Endothelial cell of umbilical vein (primary cell): ENCODE results near the gene CDH22. TPM values are rescaled to one million over a fixed set of nuclear protein-coding genes. Genes with fewer than 3 reads are reported as not detected.

Source experiments
- BruUV-seq: library from RNA; stranded (reverse); fragments of 400-500 nt; replicated peaks from 2 replicates; lab custom pipeline; 2021; lab: Mats Ljungman, UMichigan
- CTCF ChIA-PET: fragments of 300-600, 350-600 bp; sonication (Branson Sonifier 250); formaldehyde crosslinking; loops from one replicate; lab custom pipeline; 2021; ENCODE audit warnings: antibody characterized with exemption, inconsistent platforms; lab: Charles Lee
- POLR2A ChIA-PET: fragments of 300-600, 350-600 bp; sonication (Branson Sonifier 250); formaldehyde crosslinking; loops from one replicate; lab custom pipeline; 2021; ENCODE audit warnings: antibody characterized with exemption, inconsistent platforms; lab: Charles Lee
- DNase-seq: peaks from one replicate; pipeline ENCODE4 v3.0.0-alpha.2; 2011; ENCODE audit warnings: low read depth, low spot score
- FAIRE-seq: peaks from 2 replicates; lab custom pipeline; 2011; peaks lifted over from hg19 to GRCh38; lab: Jason Lieb, UNC
- H2AFZ ChIP-seq: 2 replicates; pipeline ENCODE4 v1.6.0; 2012; ENCODE audit warnings: low read depth, low read length, control low read depth, inconsistent platforms
- H3K27ac ChIP-seq: 2 replicates; pipeline ENCODE4 v1.5.1; 2011; ENCODE audit warnings: low read depth, mild to moderate bottlenecking, control low read depth, low read length, moderate library complexity; ENCODE audit not compliant: insufficient read depth
- H3K27me3 ChIP-seq, 2 experiments: 2 replicates each; pipeline versions ENCODE4 v1.6.0 to v1.6.1; 2011; ENCODE audit warnings: low read length in 2 of 2, mixed read lengths in 1 of 2; ENCODE audit not compliant: control insufficient read depth in 2 of 2, insufficient read depth in 2 of 2
- H3K36me3 ChIP-seq, 2 experiments: 2 replicates in 1 of 2; 3 replicates in 1 of 2; pipeline ENCODE4 v1.5.1; 2011; ENCODE audit warnings: low read length in 2 of 2, mild to moderate bottlenecking in 1 of 2, moderate library complexity in 1 of 2; ENCODE audit not compliant: control insufficient read depth in 2 of 2, insufficient read depth in 2 of 2; ENCODE audit errors: extremely low read depth in 1 of 2
- H3K4me1 ChIP-seq: 3 replicates; pipeline ENCODE4 v1.5.1; 2011; ENCODE audit warnings: mild to moderate bottlenecking, low read length; ENCODE audit not compliant: control insufficient read depth, insufficient read depth; ENCODE audit errors: extremely low read depth
- H3K4me2 ChIP-seq: 2 replicates; pipeline ENCODE4 v1.6.1; 2011; ENCODE audit warnings: low read length, control low read depth, mixed read lengths; ENCODE audit not compliant: insufficient read depth
- H3K4me3 ChIP-seq, 3 experiments: fragments of 200-600 bp in 1 of 3; sonication (generic), shearing (Covaris generic) in 1 of 3; replicated peaks in 1 of 3; 2 replicates each; pipeline ENCODE4 v1.5.1; 2011 to 2016; ENCODE audit warnings: control low read depth in 3 of 3, low read length in 3 of 3, mild to moderate bottlenecking in 2 of 3, inconsistent platforms in 1 of 3, low read depth in 1 of 3, moderate library complexity in 1 of 3; ENCODE audit not compliant: insufficient read depth in 1 of 3
- H3K79me2 ChIP-seq: 2 replicates; pipeline ENCODE4 v1.6.0; 2012; ENCODE audit warnings: low read length, inconsistent platforms; ENCODE audit not compliant: control insufficient read depth, insufficient read depth
- H3K9ac ChIP-seq: replicated peaks from 2 replicates; pipeline ENCODE3; 2011; ENCODE audit warnings: low read length, control low read depth; ENCODE audit not compliant: insufficient read depth; ENCODE audit errors: extremely low read depth
- H3K9me1 ChIP-seq: replicated peaks from 3 replicates; pipeline ENCODE4 v1.6.0; 2011; ENCODE audit warnings: mild to moderate bottlenecking, low read length; ENCODE audit not compliant: control insufficient read depth, insufficient read depth; ENCODE audit errors: extremely low read depth
- H3K9me3 ChIP-seq: replicated peaks from 2 replicates; pipeline ENCODE4 v1.5.1; 2012; ENCODE audit warnings: low read length, inconsistent platforms; ENCODE audit not compliant: control insufficient read depth, insufficient read depth
- H4K20me1 ChIP-seq: replicated peaks from 2 replicates; pipeline ENCODE3; 2011; ENCODE audit warnings: mild to moderate bottlenecking, low read length; ENCODE audit not compliant: control insufficient read depth, insufficient read depth; ENCODE audit errors: extremely low read depth
- EZH2 ChIP-seq: IDR thresholded peaks from 2 replicates; pipeline ENCODE4 v1.6.1; 2012; ENCODE audit warnings: borderline replicate concordance, low read depth, mild to moderate bottlenecking, moderate library complexity, low read length, inconsistent platforms; ENCODE audit not compliant: severe bottlenecking
- FOS ChIP-seq: IDR thresholded peaks from 2 replicates; pipeline ENCODE4 v1.6.1; 2011; ENCODE audit warnings: mild to moderate bottlenecking, low read length, moderate library complexity, borderline replicate concordance; ENCODE audit not compliant: insufficient read depth
- GATA2 ChIP-seq: IDR thresholded peaks from 2 replicates; pipeline ENCODE4 v1.7.0; 2011; ENCODE audit warnings: low read depth, mild to moderate bottlenecking, moderate library complexity, mixed read lengths, low read length; ENCODE audit not compliant: insufficient read length, insufficient read depth
- JUN ChIP-seq: IDR thresholded peaks from 2 replicates; pipeline ENCODE4 v1.6.1; 2011; ENCODE audit warnings: borderline replicate concordance, low read depth; ENCODE audit not compliant: insufficient read length, insufficient read depth
- MYC ChIP-seq: IDR thresholded peaks from one replicate; pipeline ENCODE4 v1.6.1; 2011; ENCODE audit warnings: mild to moderate bottlenecking, low read depth, low read length
- POLR2A ChIP-seq: IDR thresholded peaks from 2 replicates; pipeline ENCODE4 v1.6.1; 2012; ENCODE audit warnings: low read depth, mild to moderate bottlenecking, control low read depth, low read length
- POLR2AphosphoS5 ChIP-seq: IDR thresholded peaks from 2 replicates; pipeline ENCODE4 v1.6.1; 2012; ENCODE audit warnings: low read depth, mild to moderate bottlenecking, control low read depth, low read length, moderate library complexity; ENCODE audit not compliant: insufficient read depth
- dilution Hi-C: fragments of 300-500 bp; cut with MboI; formaldehyde crosslinking; loops from one replicate; pipeline ENCODE4 v1.15.0; 2019; ENCODE audit warnings: low sequenced_read_pairs; ENCODE audit not compliant: extremely low pct_ligation_motif_present
- intact Hi-C: fragments of 100-400 bp; cut with micrococcal nuclease; formaldehyde crosslinking; loops from one replicate; pipeline ENCODE4 v1.10.0; 2022
- polyA plus RNA-seq, 4 experiments: library from polyadenylated mRNA; depleted of rRNA in 3 of 4; stranded (reverse) in 3 of 4; unstranded in 1 of 4; fragments of >200 nt; gene quantifications; 2 replicates each; pipeline versions ENCODE4 v1.2.1 to v1.2.3, GENCODE V29; 2011 to 2012; ENCODE audit warnings: missing spikeins in 1 of 4
- total RNA-seq: library from RNA; stranded (reverse); gene quantifications from 2 replicates; pipeline ENCODE4 v1.2.3, GENCODE V29; 2021
- TF ChIP-seq, protein P1 (sequence below): IDR thresholded peaks from 2 replicates; pipeline ENCODE4 v1.6.1; 2011; ENCODE audit not compliant: insufficient read depth, insufficient read length
- TF ChIP-seq, protein P2 (sequence below), 2 donors: IDR thresholded peaks; 1 replicate in 1 of 2; 2 replicates in 1 of 2; pipeline ENCODE4 v1.5.1; 2011; ENCODE audit warnings: low read length in 2 of 2, mild to moderate bottlenecking in 2 of 2, moderate library complexity in 2 of 2, control low read depth in 1 of 2, inconsistent platforms in 1 of 2, low read depth in 1 of 2; ENCODE audit not compliant: insufficient read depth in 1 of 2; ENCODE audit errors: extremely low read depth in 1 of 2

The CDH22 gene
- total and polyA plus RNA-seq, 2 donors (not counting 3 experiments of a cell fraction or from before 2014, with no cell fraction given) = not detected

DNA sequence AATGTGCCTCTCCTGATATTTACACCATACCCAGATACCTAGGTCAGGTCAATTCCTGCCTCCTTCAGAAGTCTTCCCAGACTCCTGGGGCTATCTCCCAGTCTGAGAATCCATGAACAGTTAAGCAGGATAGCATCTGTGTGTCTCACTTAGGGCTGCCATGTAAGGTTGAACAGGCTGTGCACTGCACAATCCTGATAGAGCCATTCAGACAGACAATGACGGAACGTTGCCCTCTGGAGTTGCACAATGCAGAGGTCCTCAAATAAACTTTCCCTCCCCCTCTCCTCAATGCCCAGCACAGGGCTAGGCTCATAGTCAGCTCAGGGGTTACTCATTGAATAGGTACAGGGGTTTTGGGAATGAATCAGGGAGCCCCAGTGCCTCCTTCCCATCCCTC lies 100.5 kb downstream of the CDH22 start:
- H3K27ac ChIP-seq = no peak overlapping the region

More for the DNA sequence above, 100.5 kb downstream of the CDH22 start:
- Histone ChIP-seq H3K36me3 (no peaks in the 10 kb centered on the region), H3K4me1 (peaks cover 15% of the 10 kb centered on the region), H3K79me2 (no peaks in the 10 kb centered on the region), H3K27me3 (peaks cover 3 to 8% of the 10 kb centered on the region in 2 experiments), H3K4me3 (no peak overlapping the region), H4K20me1 (no peaks in the 10 kb centered on the region), H3K4me2 (no peak overlapping the region), H3K9ac (no peak overlapping the region), H3K9me1 (no peaks in the 10 kb centered on the region), H3K9me3 (no peaks in the 10 kb centered on the region), H2AFZ (no peak overlapping the region)
- DNase-seq (no peak), FAIRE-seq (no peak)
- ChIA-PET CTCF (interaction anchor here (1.0 kb wide), 1 partner anchor 26 kb away, joined by 3 read pairs; no protein-coding TSS in a partner anchor), POLR2A (no interaction called here)
- intact Hi-C loops = loop anchor here (5.0 kb wide), 2 partner anchors 50 to 140 kb away; no protein-coding TSS in a partner anchor
- dilution Hi-C loops = no loop called here
- TF ChIP-seq, protein P1, sequence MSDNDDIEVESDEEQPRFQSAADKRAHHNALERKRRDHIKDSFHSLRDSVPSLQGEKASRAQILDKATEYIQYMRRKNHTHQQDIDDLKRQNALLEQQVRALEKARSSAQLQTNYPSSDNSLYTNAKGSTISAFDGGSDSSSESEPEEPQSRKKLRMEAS = no peak
- no peak for TF ChIP-seq POLR2AphosphoS5
- TF ChIP-seq MYC = no peak
- TF ChIP-seq FOS = no peak
- TF ChIP-seq GATA2 = no peak
- no peak for TF ChIP-seq POLR2A
- TF ChIP-seq, protein P2, sequence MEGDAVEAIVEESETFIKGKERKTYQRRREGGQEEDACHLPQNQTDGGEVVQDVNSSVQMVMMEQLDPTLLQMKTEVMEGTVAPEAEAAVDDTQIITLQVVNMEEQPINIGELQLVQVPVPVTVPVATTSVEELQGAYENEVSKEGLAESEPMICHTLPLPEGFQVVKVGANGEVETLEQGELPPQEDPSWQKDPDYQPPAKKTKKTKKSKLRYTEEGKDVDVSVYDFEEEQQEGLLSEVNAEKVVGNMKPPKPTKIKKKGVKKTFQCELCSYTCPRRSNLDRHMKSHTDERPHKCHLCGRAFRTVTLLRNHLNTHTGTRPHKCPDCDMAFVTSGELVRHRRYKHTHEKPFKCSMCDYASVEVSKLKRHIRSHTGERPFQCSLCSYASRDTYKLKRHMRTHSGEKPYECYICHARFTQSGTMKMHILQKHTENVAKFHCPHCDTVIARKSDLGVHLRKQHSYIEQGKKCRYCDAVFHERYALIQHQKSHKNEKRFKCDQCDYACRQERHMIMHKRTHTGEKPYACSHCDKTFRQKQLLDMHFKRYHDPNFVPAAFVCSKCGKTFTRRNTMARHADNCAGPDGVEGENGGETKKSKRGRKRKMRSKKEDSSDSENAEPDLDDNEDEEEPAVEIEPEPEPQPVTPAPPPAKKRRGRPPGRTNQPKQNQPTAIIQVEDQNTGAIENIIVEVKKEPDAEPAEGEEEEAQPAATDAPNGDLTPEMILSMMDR (IDR thresholded peaks at IDR 0.05; ENCODE audit: extremely low read depth in 1 of 2, insufficient read depth in 1 of 2, low read depth in 1 of 2, low read length in 2 of 2) = no peak
- TF ChIP-seq JUN = no peak
- TF ChIP-seq EZH2 = no peak
- no TSS peak for BruUV-seq
